Activated CD4-positive, alpha-beta memory T cell treated with anti-CD3 and anti-CD28 coated beads for 36 hours (primary cell): Measurements from ENCODE around the gene DAO. TPM values are rescaled to one million over a fixed set of nuclear protein-coding genes. Genes with fewer than 3 reads are reported as not detected.

ENCODE experiments used
- CTCF ChIA-PET: fragments of 350-600 bp; sonication (Branson Sonifier 250); formaldehyde crosslinking; loops from one replicate; lab custom pipeline; 2021; ENCODE audit warnings: antibody characterized with exemption, inconsistent platforms; lab: Charles Lee
- POLR2A ChIA-PET: fragments of 350-600 bp; sonication (Branson Sonifier 250); formaldehyde crosslinking; loops from one replicate; lab custom pipeline; 2021; ENCODE audit warnings: antibody characterized with exemption; lab: Charles Lee
- DNase-seq: peaks from one replicate; pipeline ENCODE4 v3.0.0-alpha.2; 2020
- H3K27ac Mint-ChIP-seq: one replicate; pipeline ENCODE4 v1.8.0; 2021; ENCODE audit warnings: mixed read lengths
- H3K27me3 Mint-ChIP-seq: one replicate; pipeline ENCODE4 v1.8.0; 2021; ENCODE audit warnings: mixed read lengths
- H3K36me3 Mint-ChIP-seq: one replicate; pipeline ENCODE4 v1.8.0; 2021; ENCODE audit warnings: mixed read lengths
- H3K4me1 Mint-ChIP-seq: one replicate; pipeline ENCODE4 v1.8.0; 2021; ENCODE audit warnings: low read depth, mixed read lengths
- H3K4me3 Mint-ChIP-seq: one replicate; pipeline ENCODE4 v1.8.0; 2021; ENCODE audit warnings: mild to moderate bottlenecking, mixed read lengths
- H3K9me3 Mint-ChIP-seq: one replicate; pipeline ENCODE4 v1.8.0; 2021; ENCODE audit warnings: mixed read lengths
- intact Hi-C: fragments of 100-400 bp; cut with micrococcal nuclease; formaldehyde crosslinking; loops from one replicate; pipeline ENCODE4 v1.15.1; 2023
- total RNA-seq, 2 experiments: library from RNA; stranded (reverse); gene quantifications; one replicate each; pipeline ENCODE4 v1.2.3, GENCODE V29; 2021

The DAO gene
- total RNA-seq, 2 experiments from 2014 or later: not detected

DNA sequence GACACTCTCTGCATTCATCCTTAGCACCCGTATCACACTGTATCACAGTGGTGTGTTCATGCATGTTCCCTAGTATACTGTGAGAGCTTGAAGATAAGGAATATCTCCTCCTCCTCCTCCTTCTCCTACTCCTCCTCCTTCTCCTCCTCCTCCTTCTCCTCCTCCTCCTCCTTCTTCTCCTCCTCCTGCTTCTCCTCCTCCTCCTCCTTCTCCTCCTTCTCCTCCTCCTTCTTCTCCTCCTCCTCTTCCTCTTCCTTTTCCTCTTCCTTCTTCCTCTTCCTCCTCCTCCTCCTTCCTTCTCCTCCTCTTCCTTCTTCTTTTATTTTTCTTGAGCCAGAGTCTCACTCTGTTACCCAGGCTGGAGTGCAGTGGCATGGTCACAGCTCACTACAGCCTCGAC, 27.1 kb downstream of the DAO start:
- intact Hi-C loops: no loop called here
- Mint-ChIP-seq H3K36me3 (no peaks in the 10 kb centered on the region), H3K4me3 (no peak overlapping the region), H3K9me3 (no peaks in the 10 kb centered on the region), H3K27me3 (peaks cover 14% of the 10 kb centered on the region), H3K27ac (no peak overlapping the region), H3K4me1 (no peaks in the 10 kb centered on the region)
- ChIA-PET CTCF (interaction anchor here (1.4 kb wide), 1 partner anchor 23 kb away, joined by 3 read pairs; no protein-coding TSS in a partner anchor), POLR2A (no interaction called here)
- DNase-seq: no peak

DNA sequence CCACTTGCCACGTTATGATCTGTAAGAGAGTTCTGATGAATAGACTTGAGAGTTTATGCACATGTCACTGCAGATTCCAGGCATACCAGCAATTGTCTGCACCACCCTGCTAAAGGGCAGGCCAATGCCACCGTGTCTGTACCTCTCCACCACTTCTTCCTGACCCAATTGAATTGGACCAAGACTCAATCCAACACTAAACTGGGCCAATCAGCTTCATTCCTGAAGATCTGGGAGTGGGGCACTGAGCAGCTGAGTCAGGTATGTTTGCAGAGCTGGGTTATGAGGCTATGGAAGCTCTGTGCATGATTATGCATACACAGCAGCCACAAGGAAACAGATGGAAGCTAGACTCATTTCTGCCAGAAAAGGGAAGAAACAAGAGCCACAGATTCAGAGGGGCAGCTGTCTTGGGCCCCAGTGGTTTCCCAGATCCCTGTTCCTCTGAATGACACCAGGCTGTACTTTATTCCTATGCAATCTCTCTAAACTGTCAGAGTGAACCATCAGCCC, 28.0 kb downstream of the DAO start:
- Mint-ChIP-seq H3K27ac (no peak overlapping the region), H3K27me3 (peaks cover 14% of the 10 kb centered on the region), H3K4me1 (no peaks in the 10 kb centered on the region), H3K9me3 (no peaks in the 10 kb centered on the region), H3K4me3 (no peak overlapping the region), H3K36me3 (no peaks in the 10 kb centered on the region)
- no peak for DNase-seq
- intact Hi-C loops: no loop called here
- ChIA-PET POLR2A (no interaction called here), CTCF (interaction anchor here (1.4 kb wide), 1 partner anchor 24 kb away, joined by 3 read pairs; no protein-coding TSS in a partner anchor)

DNA sequence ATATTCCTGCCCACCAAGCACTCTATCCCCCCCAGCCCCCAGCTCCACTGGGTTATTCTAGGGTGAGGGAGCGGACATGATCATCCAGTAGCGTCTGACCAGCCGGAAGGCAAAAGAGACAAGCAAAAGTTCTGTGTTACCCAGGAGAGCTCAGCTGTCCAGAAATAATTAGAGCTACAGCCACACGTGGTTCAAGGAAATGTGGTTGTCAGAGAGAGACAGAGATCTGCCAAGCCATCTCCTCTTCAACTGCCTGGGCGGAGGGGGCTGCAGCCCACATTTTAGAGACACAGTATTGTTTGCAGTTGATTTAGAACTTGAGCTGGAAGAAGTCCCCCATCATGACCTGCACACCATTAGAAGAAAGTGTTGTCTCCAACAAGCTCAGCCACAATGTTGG, 30.4 kb downstream of the DAO start:
- Mint-ChIP-seq H3K27ac (no peak overlapping the region), H3K4me1 (no peaks in the 10 kb centered on the region), H3K36me3 (no peaks in the 10 kb centered on the region), H3K4me3 (no peak overlapping the region), H3K27me3 (peaks cover 9% of the 10 kb centered on the region), H3K9me3 (no peaks in the 10 kb centered on the region)
- intact Hi-C loops: no loop called here
- DNase-seq: no peak
- ChIA-PET POLR2A (no interaction called here), CTCF (no interaction called here)

DNA sequence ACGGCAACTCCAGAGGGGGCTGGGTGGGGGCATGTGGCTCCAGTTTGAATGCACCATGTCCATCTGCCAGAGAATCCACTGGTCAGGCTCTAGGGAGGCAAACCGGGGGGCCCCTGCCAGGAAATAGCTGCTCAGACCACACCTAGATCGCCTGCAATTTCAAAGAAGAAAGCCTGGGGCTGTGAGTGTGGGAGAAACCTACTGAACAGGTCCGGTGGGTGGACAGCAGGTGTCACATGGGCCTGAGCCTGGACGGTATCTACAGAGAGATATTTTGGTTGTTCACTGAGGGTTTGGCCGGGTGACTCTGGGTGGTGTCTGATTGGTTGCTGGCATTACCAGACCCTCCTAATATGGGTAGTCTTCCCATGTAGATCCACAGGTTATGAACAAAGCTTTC, 32.0 kb downstream of the DAO start:
- Mint-ChIP-seq H3K9me3 (no peaks in the 10 kb centered on the region), H3K36me3 (no peaks in the 10 kb centered on the region), H3K4me1 (no peaks in the 10 kb centered on the region), H3K27ac (no peak overlapping the region), H3K27me3 (peaks cover 4% of the 10 kb centered on the region), H3K4me3 (no peak overlapping the region)
- intact Hi-C loops: no loop called here
- no peak for DNase-seq
- ChIA-PET POLR2A (no interaction called here), CTCF (no interaction called here)

DNA sequence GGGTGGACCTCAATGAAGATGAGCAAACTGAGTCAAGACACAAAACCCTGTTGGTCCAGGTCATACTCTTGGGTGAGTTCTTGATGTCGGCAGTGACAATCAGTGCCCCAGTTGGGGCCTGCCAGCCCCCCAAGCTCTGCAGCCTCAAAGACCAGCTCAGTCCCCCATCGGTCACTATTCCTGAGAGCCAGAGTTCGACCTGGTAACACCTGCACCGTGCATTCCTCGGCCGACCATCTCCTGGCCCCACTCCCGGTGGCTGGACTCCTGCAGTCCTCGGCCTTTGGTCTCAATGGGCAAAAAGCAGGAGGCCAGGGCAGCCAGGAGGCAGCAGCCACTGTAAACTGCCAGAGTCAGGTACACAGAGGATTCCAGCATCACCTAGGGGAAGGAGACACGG, 32.5 kb downstream of the DAO start:
- ChIA-PET POLR2A (no interaction called here), CTCF (no interaction called here)
- no peak overlapping the region for H3K27ac Mint-ChIP-seq
- intact Hi-C loops: no loop called here
- H3K4me1 Mint-ChIP-seq: no peaks in the 10 kb centered on the region
- no peaks in the 10 kb centered on the region for H3K9me3 Mint-ChIP-seq
- no peak for DNase-seq
- H3K36me3 Mint-ChIP-seq: no peaks in the 10 kb centered on the region
- H3K4me3 Mint-ChIP-seq: no peak overlapping the region
- peaks cover 4% of the 10 kb centered on the region for H3K27me3 Mint-ChIP-seq

DNA sequence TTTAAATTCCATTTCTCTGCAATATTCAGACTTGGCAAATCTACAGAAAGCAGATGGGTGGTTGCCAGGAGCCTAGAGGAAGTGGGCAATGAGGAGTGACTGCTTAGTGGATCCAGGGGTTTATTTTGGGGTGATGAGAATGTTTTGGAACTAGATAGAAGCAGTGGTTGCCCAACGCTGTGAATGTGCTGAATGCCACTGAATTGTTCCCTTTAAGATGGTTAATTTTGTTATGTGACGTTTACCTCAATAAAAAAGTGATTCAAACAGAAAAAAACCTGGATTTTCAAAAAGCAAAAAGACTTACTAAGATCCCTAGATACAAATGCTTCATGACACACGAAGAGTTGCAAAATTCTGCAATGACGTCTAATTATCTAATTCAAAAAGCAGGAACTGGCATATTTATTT, 34.2 kb downstream of the DAO start:
- ChIA-PET CTCF (interaction anchor here (0.9 kb wide), 1 partner anchor 30 kb away, joined by 4 read pairs; no protein-coding TSS in a partner anchor), POLR2A (no interaction called here)
- Mint-ChIP-seq H3K27ac (no peak overlapping the region), H3K9me3 (no peaks in the 10 kb centered on the region), H3K36me3 (no peaks in the 10 kb centered on the region), H3K4me3 (no peak overlapping the region), H3K27me3 (no peaks in the 10 kb centered on the region), H3K4me1 (no peaks in the 10 kb centered on the region)
- DNase-seq: no peak
- intact Hi-C loops: no loop called here

DNA sequence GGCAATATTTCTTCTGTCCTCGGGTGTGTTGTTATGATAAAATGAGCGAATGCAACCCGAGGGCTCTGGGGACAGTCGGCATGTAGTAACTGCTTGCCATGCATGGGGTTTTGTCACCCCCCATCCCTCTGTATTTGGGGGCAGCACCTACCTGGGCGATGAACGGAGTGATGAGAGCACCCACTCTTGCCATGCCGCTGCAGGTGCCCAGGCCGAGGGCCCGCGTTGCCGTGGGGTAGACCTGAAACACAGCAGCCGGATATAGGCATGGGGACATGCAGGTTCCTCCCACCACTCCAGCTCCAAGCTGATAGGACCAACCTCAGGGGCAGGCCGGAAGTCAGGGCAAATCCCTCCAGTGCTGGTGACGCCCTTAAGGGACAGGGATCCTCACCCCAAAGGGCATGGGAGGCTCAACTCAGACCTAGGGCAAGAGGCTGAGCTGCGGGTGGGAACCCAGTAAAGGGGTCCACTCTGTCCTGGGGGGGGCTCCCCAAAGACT, 35.8 kb downstream of the DAO start:
- Mint-ChIP-seq H3K4me3 (no peak overlapping the region), H3K9me3 (peaks cover 2% of the 10 kb centered on the region), H3K27ac (no peak overlapping the region), H3K4me1 (no peaks in the 10 kb centered on the region), H3K36me3 (no peaks in the 10 kb centered on the region), H3K27me3 (no peaks in the 10 kb centered on the region)
- intact Hi-C loops: no loop called here
- ChIA-PET CTCF (no interaction called here), POLR2A (no interaction called here)
- no peak for DNase-seq

DNA sequence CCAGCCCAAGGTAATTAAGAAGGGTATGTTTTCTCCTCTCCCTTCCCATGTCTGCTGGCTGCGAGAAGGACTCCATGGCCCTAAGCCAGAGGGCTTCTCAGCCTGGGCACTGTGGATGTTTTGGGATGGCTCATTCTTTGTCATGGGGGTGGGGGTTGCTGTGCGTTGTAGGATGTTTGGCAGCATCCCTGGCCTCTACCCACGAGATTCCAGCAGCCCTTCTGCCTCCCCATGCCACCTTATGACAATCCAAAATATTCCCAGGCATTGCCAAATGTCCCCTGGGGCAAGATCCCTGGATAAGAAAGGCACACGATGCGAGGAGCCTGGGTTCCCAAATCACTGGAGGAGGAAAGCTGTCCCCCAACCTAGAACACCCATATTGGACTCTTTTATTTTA, 36.4 kb downstream of the DAO start:
- Mint-ChIP-seq H3K4me1 (no peaks in the 10 kb centered on the region), H3K36me3 (no peaks in the 10 kb centered on the region), H3K27me3 (peaks cover 3% of the 10 kb centered on the region), H3K27ac (no peak overlapping the region), H3K4me3 (no peak overlapping the region), H3K9me3 (peaks cover 2% of the 10 kb centered on the region)
- intact Hi-C loops: no loop called here
- DNase-seq: no peak
- POLR2A ChIA-PET: no interaction called here
- CTCF ChIA-PET: interaction anchor here (1.5 kb wide), 1 partner anchor 35 kb away, joined by 5 read pairs; no protein-coding TSS in a partner anchor

DNA sequence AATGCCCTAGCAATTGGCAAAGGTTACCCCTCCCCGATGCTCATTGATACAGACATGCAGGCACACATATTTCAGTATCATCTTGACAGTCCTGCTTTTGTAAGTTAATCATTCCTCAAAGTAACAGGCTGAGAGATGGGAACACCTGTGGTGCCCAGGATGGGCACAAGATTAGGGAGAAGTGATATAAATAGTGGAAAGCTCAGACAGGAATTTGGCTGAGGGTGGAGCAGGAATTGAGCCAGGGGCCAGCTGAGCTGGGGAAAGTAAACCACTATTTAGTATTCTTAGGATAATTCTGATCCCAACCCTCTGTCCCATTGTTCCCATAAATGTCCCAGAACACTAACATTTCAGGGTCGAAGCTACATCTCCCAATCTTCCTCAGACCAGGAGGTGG, 38.3 kb downstream of the DAO start:
- intact Hi-C loops: no loop called here
- Mint-ChIP-seq H3K4me3 (no peak overlapping the region), H3K36me3 (no peaks in the 10 kb centered on the region), H3K4me1 (no peaks in the 10 kb centered on the region), H3K27me3 (peaks cover 3% of the 10 kb centered on the region), H3K27ac (no peak overlapping the region), H3K9me3 (peaks cover 5% of the 10 kb centered on the region)
- CTCF ChIA-PET: no interaction called here
- DNase-seq: no peak
- POLR2A ChIA-PET: no interaction called here

DNA sequence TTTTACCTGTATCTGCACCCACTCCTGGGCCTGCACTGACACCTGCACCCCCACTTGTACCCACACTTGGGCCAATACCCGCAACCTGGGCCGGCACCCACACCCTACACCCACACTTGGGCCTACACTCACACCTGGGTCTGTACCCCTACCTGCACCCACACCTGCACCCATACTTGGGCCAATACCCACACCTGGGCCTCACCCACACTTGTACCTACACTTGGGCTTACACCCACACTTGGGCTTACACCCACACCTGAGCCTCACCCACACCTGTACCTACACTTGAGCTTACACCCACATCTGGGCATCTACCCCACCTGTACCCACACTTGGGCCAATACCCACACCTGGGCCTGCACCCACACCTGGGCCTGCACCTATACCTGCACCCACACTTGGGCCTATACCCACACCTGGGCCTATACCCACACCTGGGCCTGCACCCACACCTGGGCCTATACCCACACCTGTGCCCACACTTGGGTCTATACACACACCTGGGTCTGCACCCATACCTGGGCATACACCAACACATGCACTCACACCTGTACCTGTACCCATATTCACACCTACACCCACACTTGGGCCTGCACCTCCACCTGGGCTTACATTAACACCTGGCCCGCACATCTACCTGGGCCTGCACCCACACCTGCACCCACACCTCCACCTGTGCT, 39.2 kb downstream of the DAO start:
- intact Hi-C loops: no loop called here
- H3K27me3 Mint-ChIP-seq: peaks cover 3% of the 10 kb centered on the region
- H3K27ac Mint-ChIP-seq: no peak overlapping the region
- no peaks in the 10 kb centered on the region for H3K4me1 Mint-ChIP-seq
- no peaks in the 10 kb centered on the region for H3K36me3 Mint-ChIP-seq
- no peak for DNase-seq
- CTCF ChIA-PET: no interaction called here
- no peak overlapping the region for H3K4me3 Mint-ChIP-seq
- POLR2A ChIA-PET: no interaction called here
- H3K9me3 Mint-ChIP-seq: peaks cover 5% of the 10 kb centered on the region

DNA sequence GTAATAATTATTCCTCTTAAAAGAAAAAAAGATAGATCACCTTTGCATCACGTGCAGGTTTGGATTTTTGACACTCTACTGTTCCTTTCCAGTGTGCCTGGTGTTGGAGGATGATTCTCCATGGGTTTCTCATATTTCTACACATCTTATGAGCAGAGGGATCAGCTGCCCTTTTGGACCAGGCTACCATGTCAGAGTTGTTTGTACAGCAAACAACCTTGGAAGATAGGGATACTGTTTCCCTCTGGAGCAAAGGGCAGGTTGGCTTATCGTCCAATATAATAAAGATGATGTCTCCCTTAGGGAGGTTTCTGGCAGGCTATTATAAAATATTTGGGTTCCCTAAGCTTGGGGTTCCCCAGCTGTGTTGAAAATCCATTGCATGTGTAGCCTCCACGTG, 42.1 kb downstream of the DAO start:
- no peaks in the 10 kb centered on the region for H3K36me3 Mint-ChIP-seq
- no peak overlapping the region for H3K27ac Mint-ChIP-seq
- H3K27me3 Mint-ChIP-seq: peaks cover 3% of the 10 kb centered on the region
- no peaks in the 10 kb centered on the region for H3K4me1 Mint-ChIP-seq
- DNase-seq: no peak
- peaks cover 5% of the 10 kb centered on the region for H3K9me3 Mint-ChIP-seq
- CTCF ChIA-PET: no interaction called here
- H3K4me3 Mint-ChIP-seq: no peak overlapping the region
- intact Hi-C loops: no loop called here
- POLR2A ChIA-PET: no interaction called here

DNA sequence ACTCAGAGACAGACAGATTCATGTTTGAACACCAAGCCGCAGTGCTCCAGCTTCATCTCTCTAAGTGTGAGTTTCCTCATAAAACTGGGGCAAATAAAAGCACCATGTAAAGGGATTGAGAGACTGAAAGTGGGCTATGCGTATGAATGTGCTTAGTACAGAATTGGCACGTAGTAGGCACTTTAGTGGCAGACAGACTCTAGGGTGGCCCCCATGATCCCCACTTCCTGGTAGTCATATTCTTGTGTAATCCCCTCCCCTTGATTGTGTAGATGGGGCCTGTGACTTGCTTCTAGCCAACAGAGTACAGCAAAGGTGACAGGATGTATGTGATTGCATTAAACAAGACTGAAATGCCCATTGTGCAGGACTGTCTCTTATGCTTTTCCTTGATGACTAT, 43.0 kb downstream of the DAO start:
- POLR2A ChIA-PET: no interaction called here
- Mint-ChIP-seq H3K36me3 (no peaks in the 10 kb centered on the region), H3K27ac (no peak overlapping the region), H3K27me3 (peaks cover 3% of the 10 kb centered on the region), H3K4me1 (no peaks in the 10 kb centered on the region), H3K4me3 (no peak overlapping the region), H3K9me3 (peaks cover 5% of the 10 kb centered on the region)
- DNase-seq: no peak
- CTCF ChIA-PET: interaction anchor here (0.6 kb wide), 1 partner anchor 156 kb away, joined by 3 read pairs; no protein-coding TSS in a partner anchor
- intact Hi-C loops: no loop called here

DNA sequence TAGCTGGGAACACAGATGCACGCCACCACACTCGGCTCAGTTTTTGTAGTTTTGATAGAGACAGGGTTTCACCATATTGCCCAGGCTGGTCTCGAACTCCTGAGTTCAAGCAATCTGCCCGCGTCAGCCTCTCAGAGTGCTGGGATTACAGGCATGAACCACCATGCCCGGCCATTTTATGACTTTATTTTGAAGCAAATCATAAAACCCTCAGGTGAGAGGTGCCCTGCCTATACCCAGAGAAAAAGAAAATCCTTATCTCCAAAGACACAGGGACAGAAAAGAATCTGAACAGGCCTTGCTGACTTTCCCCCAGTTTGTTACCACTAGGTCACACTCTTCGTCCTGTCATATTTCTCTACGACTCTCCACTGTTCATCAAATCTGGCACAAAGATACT, 48.8 kb downstream of the DAO start:
- intact Hi-C loops: no loop called here
- H3K4me3 Mint-ChIP-seq: no peak overlapping the region
- DNase-seq: no peak
- H3K27me3 Mint-ChIP-seq: peaks cover 2% of the 10 kb centered on the region
- ChIA-PET POLR2A (no interaction called here), CTCF (no interaction called here)
- H3K4me1 Mint-ChIP-seq: no peaks in the 10 kb centered on the region
- no peak overlapping the region for H3K27ac Mint-ChIP-seq
- H3K36me3 Mint-ChIP-seq: no peaks in the 10 kb centered on the region
- H3K9me3 Mint-ChIP-seq: no peaks in the 10 kb centered on the region
